Spleen (tissue), 7 donors: Measurements from ENCODE around the gene ITPRID2.

Experiments used
- CTCF ChIP-seq, 11 experiments: fragments of 200-600 bp in 7 of 11; fragments of 450-650 bp in 4 of 11; sonication (generic) in 4 of 11; IDR thresholded peaks in 8 of 11; conservative IDR thresholded peaks in 3 of 11; 1 replicate in 7 of 11; 2 replicates in 4 of 11; pipeline versions ENCODE4 v1.4.0 to v1.8.0; 2016 to 2021; ENCODE audit warnings: antibody characterized with exemption in 11 of 11, inconsistent platforms in 4 of 11, mild to moderate bottlenecking in 1 of 11
- POLR2A ChIP-seq, 3 donors: fragments of 450-650 bp; IDR thresholded peaks; one replicate each; pipeline ENCODE4 v1.5.1; 2017; ENCODE audit warnings: antibody characterized with exemption in 3 of 3, mild to moderate bottlenecking in 1 of 3
- POLR2AphosphoS5 ChIP-seq, 3 donors: sonication (generic); formaldehyde crosslinking; IDR thresholded peaks; one replicate each; pipeline ENCODE4 v1.5.1; 2017; ENCODE audit warnings: antibody characterized with exemption in 3 of 3
- donor health status: DM: no; HTN: no; CAD: no; lungs with moderate emphysema.
- donor health status: DM: no; HTN: no; CAD: no.
- donor health status: DM: no; HTN: no; CAD: no.

GRCh38 chr2:181947273-181947672 lies 55.7 kb downstream of the ITPRID2 start:
- no peak for TF ChIP-seq POLR2A (IDR thresholded peaks at IDR 0.05)
- TF ChIP-seq CTCF (IDR thresholded peaks at IDR 0.05 in 8 of 11, conservative IDR thresholded peaks at IDR 0.05 in 3 of 11), result no peak
- no peak for TF ChIP-seq POLR2AphosphoS5 (IDR thresholded peaks at IDR 0.05)
